IMR-90 (cell line): ENCODE measurements around the gene USP17L11. TPM values are rescaled to one million over a fixed set of nuclear protein-coding genes. Genes with fewer than 3 reads are reported as not detected.
"Not testable (repeated sequence)": the region's sequence is repeated elsewhere in the genome, so short reads cannot be mapped to it uniquely, and the experiment has no call there.

Experiments
- ATAC-seq: fragments of 200-7000 bp; cut with Tn5 transposase; 2 replicates; pipeline ENCODE4 v1.9.1; 2020; ENCODE audit warnings: low read depth, mild to moderate bottlenecking, moderate library complexity
- BruUV-seq: library from RNA; stranded (reverse); fragments of 400-500 nt; replicated peaks from 2 replicates; lab custom pipeline; 2021; lab: Mats Ljungman, UMichigan
- CTCF ChIA-PET: fragments of 300-600 bp; formaldehyde crosslinking; extraction: SDS; loops from one replicate; lab custom pipeline; 2021; ENCODE audit warnings: antibody characterized with exemption; lab: Yijun Ruan, JAX
- POLR2A ChIA-PET: fragments of 300-600 bp; sonication (Branson Sonifier 250); formaldehyde crosslinking; loops from one replicate; lab custom pipeline; 2022; ENCODE audit warnings: antibody characterized with exemption; ENCODE audit not compliant: unreplicated experiment; lab: Charles Lee
- DNase-seq: peaks from one replicate; pipeline ENCODE4 v3.0.0; 2013
- H2AFZ ChIP-seq: replicated peaks from 2 replicates; pipeline ENCODE3; 2013; ENCODE audit warnings: low read length, mild to moderate bottlenecking; ENCODE audit not compliant: poor library complexity
- H2AK5ac ChIP-seq: 2 replicates; pipeline ENCODE4 v1.6.1; 2013; ENCODE audit warnings: low read depth, low read length, inconsistent platforms
- H2AK9ac ChIP-seq: replicated peaks from 2 replicates; pipeline ENCODE3; 2013; ENCODE audit warnings: mild to moderate bottlenecking, low read depth, low read length, moderate library complexity; ENCODE audit not compliant: poor library complexity
- H2BK120ac ChIP-seq: 2 replicates; pipeline ENCODE4 v1.6.1; 2013; ENCODE audit warnings: low read depth, low read length, inconsistent platforms
- H2BK15ac ChIP-seq: 3 replicates; pipeline ENCODE4 v1.6.1; 2013; ENCODE audit warnings: low read depth, low read length, inconsistent platforms
- H2BK20ac ChIP-seq: 2 replicates; pipeline ENCODE4 v1.6.1; 2013; ENCODE audit warnings: low read depth, mild to moderate bottlenecking, inconsistent platforms, low read length, moderate library complexity
- H2BK5ac ChIP-seq: 2 replicates; pipeline ENCODE4 v1.6.1; 2013; ENCODE audit warnings: mild to moderate bottlenecking, low read depth, low read length, inconsistent platforms; ENCODE audit not compliant: poor library complexity, severe bottlenecking
- H3K14ac ChIP-seq: replicated peaks from 2 replicates; pipeline ENCODE4 v1.6.1; 2013; ENCODE audit warnings: low read depth, low read length, inconsistent platforms
- H3K18ac ChIP-seq: 2 replicates; pipeline ENCODE4 v1.6.1; 2013; ENCODE audit warnings: low read depth, low read length, control low read depth
- H3K23ac ChIP-seq: 2 replicates; pipeline ENCODE4 v1.6.1; 2013; ENCODE audit warnings: low read depth, low read length, inconsistent platforms
- H3K27ac ChIP-seq: 2 replicates; pipeline ENCODE4 v1.5.1; 2013; ENCODE audit warnings: mild to moderate bottlenecking, control low read depth, low read length; ENCODE audit not compliant: insufficient read depth
- H3K27me3 ChIP-seq: 2 replicates; pipeline ENCODE4 v1.6.1; 2013; ENCODE audit warnings: low read length; ENCODE audit not compliant: control insufficient read depth, insufficient read depth
- H3K36me3 ChIP-seq: 2 replicates; pipeline ENCODE4 v1.6.1; 2013; ENCODE audit warnings: low read length, mixed read lengths; ENCODE audit not compliant: control insufficient read depth, insufficient read depth
- H3K4ac ChIP-seq: 2 replicates; pipeline ENCODE4 v1.6.1; 2013; ENCODE audit warnings: low read depth, low read length, inconsistent platforms
- H3K4me1 ChIP-seq: 2 replicates; pipeline ENCODE4 v1.6.1; 2013; ENCODE audit warnings: low read length, mixed read lengths; ENCODE audit not compliant: control insufficient read depth, insufficient read depth
- H3K4me2 ChIP-seq: 2 replicates; pipeline ENCODE4 v1.6.1; 2013; ENCODE audit warnings: low read depth, mild to moderate bottlenecking, control low read depth, low read length, moderate library complexity
- H3K4me3 ChIP-seq: 2 replicates; pipeline ENCODE4 v1.5.1; 2013; ENCODE audit warnings: low read depth, mild to moderate bottlenecking, control low read depth, low read length, moderate library complexity; ENCODE audit not compliant: insufficient read depth
- H3K56ac ChIP-seq: 2 replicates; pipeline ENCODE4 v1.6.1; 2013; ENCODE audit warnings: low read length, inconsistent platforms; ENCODE audit not compliant: insufficient read depth; ENCODE audit errors: extremely low read depth
- H3K79me1 ChIP-seq, 2 experiments: 2 replicates each; pipeline ENCODE4 v1.6.1; 2013; ENCODE audit warnings: low read length in 2 of 2, inconsistent platforms in 1 of 2, low read depth in 1 of 2
- H3K9ac ChIP-seq: 2 replicates; pipeline ENCODE4 v1.6.1; 2013; ENCODE audit warnings: low read depth, low read length, control low read depth
- H3K9me1 ChIP-seq: 2 replicates; pipeline ENCODE4 v1.6.1; 2013; ENCODE audit warnings: low read length, inconsistent platforms; ENCODE audit not compliant: insufficient read depth
- H3K9me3 ChIP-seq: 2 replicates; pipeline ENCODE4 v1.6.1; 2013; ENCODE audit warnings: low read length; ENCODE audit not compliant: control insufficient read depth, insufficient read depth
- H4K20me1 ChIP-seq: 2 replicates; pipeline ENCODE4 v1.6.1; 2013; ENCODE audit warnings: low read length, inconsistent platforms; ENCODE audit not compliant: insufficient read depth
- H4K5ac ChIP-seq: 2 replicates; pipeline ENCODE4 v1.6.1; 2013; ENCODE audit warnings: mild to moderate bottlenecking, low read depth, low read length, control low read depth
- H4K8ac ChIP-seq, 2 experiments: 2 replicates each; pipeline ENCODE4 v1.6.1; 2013; ENCODE audit warnings: low read depth in 2 of 2, low read length in 2 of 2, control low read depth in 1 of 2, inconsistent platforms in 1 of 2
- H4K91ac ChIP-seq: 2 replicates; pipeline ENCODE4 v1.6.1; 2013; ENCODE audit warnings: low read depth, low read length, inconsistent platforms; ENCODE audit not compliant: insufficient read depth
- WGBS, 2 experiments: methylation state at CpG; one replicate each; pipeline versions ENCODE4 v1.1.5 to v1.1.7; 2013; ENCODE audit warnings: missing lambda C conversion rate in 2 of 2; ENCODE audit not compliant: insufficient read length in 1 of 2; ENCODE audit errors: extremely low coverage in 2 of 2; 5-methylcytosine and 5-hydroxymethylcytosine counted together
- dilution Hi-C: fragments of 300-500 bp; cut with HindIII; formaldehyde crosslinking; loops from one replicate; pipeline ENCODE4 v1.14.3; 2018; ENCODE audit warnings: low sequenced_read_pairs; ENCODE audit not compliant: unreplicated experiment
- in situ Hi-C: fragments of 300-500 bp; cut with MboI; formaldehyde crosslinking; loops from 3 replicates; pipeline ENCODE4 v1.14.3; 2019; ENCODE audit warnings: low sequenced_read_pairs, inconsistent platforms, mixed read lengths
- intact Hi-C: fragments of 100-400 bp; cut with micrococcal nuclease; formaldehyde crosslinking; loops from 2 replicates; pipeline ENCODE4 v1.10.0; 2022
- polyA plus RNA-seq, 3 experiments: library from polyadenylated mRNA; depleted of rRNA; stranded (reverse); fragments of >200 nt; gene quantifications; 2 replicates each; pipeline ENCODE4 v1.2.3, GENCODE V29; 2012; ENCODE audit warnings: low replicate concordance in 1 of 3
- total RNA-seq: library from RNA; depleted of rRNA; stranded (reverse); fragments of >200 nt; gene quantifications from 2 replicates; pipeline ENCODE4 v1.2.3, GENCODE V29; 2012

The USP17L11 gene
- total and polyA plus RNA-seq, 2 of the 4 experiments (the other 2 are of a cell fraction): not detected

- H2BK20ac ChIP-seq, H3K18ac ChIP-seq, H2BK120ac ChIP-seq, dilution Hi-C loops, H3K4ac ChIP-seq, DNase-seq, CTCF ChIA-PET, H3K14ac ChIP-seq, H2AK5ac ChIP-seq, H4K5ac ChIP-seq, H3K4me3 ChIP-seq, H3K9ac ChIP-seq, H3K27me3 ChIP-seq, H4K91ac ChIP-seq, H3K56ac ChIP-seq, H2AK9ac ChIP-seq, POLR2A ChIA-PET, H3K9me1 ChIP-seq, H4K8ac ChIP-seq, H3K79me1 ChIP-seq, H3K23ac ChIP-seq, H2AFZ ChIP-seq, H3K4me1 ChIP-seq, H2BK15ac ChIP-seq, H3K36me3 ChIP-seq, H2BK5ac ChIP-seq, ATAC-seq, BruUV-seq, in situ Hi-C loops, intact Hi-C loops, H3K27ac ChIP-seq, H3K4me2 ChIP-seq, H4K20me1 ChIP-seq, H3K9me3 ChIP-seq: not testable (repeated sequence)
- WGBS, 2 experiments: no CpG with 5 or more reads among the region's 14 CpGs
Measured at GRCh38 chr4:9243579-9243978, 28.4 kb downstream of the USP17L11 start, which contains the start of gene USP17L17. USP17L17 (plus strand) TSS chr4:9243879; CDS start chr4:9243879, 0 bp downstream.

GRCh38 chr4:9247953-9248680 lies 32.9 kb downstream of the USP17L11 start, which contains the start of gene USP17L18:
USP17L18 (plus strand) TSS chr4:9248630; CDS start chr4:9248630, 0 bp downstream.
- H3K27me3 ChIP-seq, H3K9ac ChIP-seq, H4K8ac ChIP-seq, H3K9me1 ChIP-seq, H3K4me2 ChIP-seq, H3K4ac ChIP-seq, H2BK20ac ChIP-seq, H2BK120ac ChIP-seq, H3K9me3 ChIP-seq, intact Hi-C loops, ATAC-seq, H3K18ac ChIP-seq, H3K56ac ChIP-seq, POLR2A ChIA-PET, H3K36me3 ChIP-seq, H3K79me1 ChIP-seq, H3K27ac ChIP-seq, H3K4me1 ChIP-seq, CTCF ChIA-PET, H3K4me3 ChIP-seq, dilution Hi-C loops, H3K14ac ChIP-seq, H2AFZ ChIP-seq, H2BK15ac ChIP-seq, in situ Hi-C loops, H3K23ac ChIP-seq, H2BK5ac ChIP-seq, BruUV-seq, H2AK9ac ChIP-seq, H4K5ac ChIP-seq, H4K91ac ChIP-seq, H4K20me1 ChIP-seq, H2AK5ac ChIP-seq: not testable (repeated sequence)
- WGBS, 2 experiments: 87% methylated on average over 4 of the region's 26 CpGs; no CpG with 5 or more reads in 1 of the 2 experiments
- peak; percentile 11 for DNase-seq
